DND-41 (cell line): ENCODE data around the gene CYREN.

ENCODE experiments used
- ATAC-seq: fragments of 200-7000 bp; cut with Tn5 transposase; 3 replicates; pipeline ENCODE4 v1.9.1; 2021; ENCODE audit warnings: low read depth; ENCODE audit not compliant: insufficient read depth
- DNase-seq: peaks from one replicate; pipeline ENCODE4 v3.0.0-alpha.2; 2020
- H2AFZ ChIP-seq: 2 replicates; pipeline ENCODE4 v1.6.0; 2012; ENCODE audit warnings: low read depth, low read length
- H3K27ac ChIP-seq: 2 replicates; pipeline ENCODE4 v1.5.1; 2012; ENCODE audit warnings: low read length, inconsistent platforms
- H3K27me3 ChIP-seq: fragments of 200-600 bp; sonication (generic); 2 replicates; pipeline ENCODE4 v1.6.0; 2012; ENCODE audit warnings: low read length, mild to moderate bottlenecking, inconsistent platforms; ENCODE audit not compliant: insufficient read depth, poor library complexity
- H3K36me3 ChIP-seq: 2 replicates; pipeline ENCODE4 v1.5.1; 2012; ENCODE audit warnings: low read length, inconsistent platforms; ENCODE audit not compliant: insufficient read depth
- H3K4me1 ChIP-seq: 2 replicates; pipeline ENCODE4 v1.5.1; 2012; ENCODE audit warnings: mild to moderate bottlenecking, low read length; ENCODE audit not compliant: insufficient read depth
- H3K4me2 ChIP-seq: 2 replicates; pipeline ENCODE4 v1.6.0; 2012; ENCODE audit warnings: mild to moderate bottlenecking, moderate library complexity, low read length, inconsistent platforms; ENCODE audit not compliant: insufficient read depth
- H3K4me3 ChIP-seq, 2 experiments: fragments of 200-600 bp in 1 of 2; shearing (Covaris generic) in 1 of 2; 2 replicates each; pipeline ENCODE4 v1.5.1; 2012 to 2016; ENCODE audit warnings: inconsistent platforms in 2 of 2, low read length in 2 of 2, mild to moderate bottlenecking in 2 of 2, low read depth in 1 of 2, moderate library complexity in 1 of 2
- H3K79me2 ChIP-seq: 2 replicates; pipeline ENCODE4 v1.6.0; 2012; ENCODE audit warnings: low read length, inconsistent platforms; ENCODE audit not compliant: insufficient read depth
- H3K9ac ChIP-seq: 2 replicates; pipeline ENCODE4 v1.6.0; 2012; ENCODE audit warnings: low read depth, mild to moderate bottlenecking, inconsistent platforms, low read length, moderate library complexity
- H3K9me3 ChIP-seq: 2 replicates; pipeline ENCODE4 v1.5.1; 2012; ENCODE audit warnings: low read length, moderate library complexity, mild to moderate bottlenecking, inconsistent platforms; ENCODE audit not compliant: insufficient read depth, severe bottlenecking
- H4K20me1 ChIP-seq: 2 replicates; pipeline ENCODE4 v1.6.0; 2012; ENCODE audit warnings: low read length; ENCODE audit not compliant: insufficient read depth
- CTCF ChIP-seq: IDR thresholded peaks from 2 replicates; pipeline ENCODE4 v1.5.1; 2012; ENCODE audit warnings: borderline replicate concordance, low read length, moderate library complexity, mild to moderate bottlenecking; ENCODE audit not compliant: poor library complexity, severe bottlenecking; ENCODE audit errors: extremely low read depth
- EZH2 ChIP-seq: IDR thresholded peaks from 3 replicates; pipeline ENCODE4 v1.6.1; 2012; ENCODE audit warnings: borderline replicate concordance, low read depth, mild to moderate bottlenecking, moderate library complexity, low read length, inconsistent platforms; ENCODE audit not compliant: severe bottlenecking

Gene CYREN

GRCh38 chr7:135186841-135187253 lies 16.3 kb upstream of the CYREN start:
- peaks cover 49% of the 10 kb centered on the region for H3K36me3 ChIP-seq
- H3K9ac ChIP-seq: no peak overlapping the region
- no peaks in the 10 kb centered on the region for H3K4me1 ChIP-seq
- H3K4me3 ChIP-seq: no peak overlapping the region
- no peak overlapping the region for H3K4me2 ChIP-seq
- DNase-seq: no peak
- H3K27me3 ChIP-seq: no peaks in the 10 kb centered on the region
- ATAC-seq: no peak
- TF ChIP-seq EZH2 (no peak), CTCF (no peak)
- no peak overlapping the region for H3K27ac ChIP-seq
- no peaks in the 10 kb centered on the region for H3K79me2 ChIP-seq
- H3K9me3 ChIP-seq: peaks cover 10% of the 10 kb centered on the region
- H4K20me1 ChIP-seq: no peaks in the 10 kb centered on the region
- H2AFZ ChIP-seq: no peak overlapping the region

GRCh38 chr7:135186261-135186540 lies 15.7 kb upstream of the CYREN start:
- no peak overlapping the region for H3K27ac ChIP-seq
- H2AFZ ChIP-seq: no peak overlapping the region
- H3K9me3 ChIP-seq: peaks cover 16% of the 10 kb centered on the region
- no peaks in the 10 kb centered on the region for H3K27me3 ChIP-seq
- peaks cover 49% of the 10 kb centered on the region for H3K36me3 ChIP-seq
- H3K9ac ChIP-seq: no peak overlapping the region
- TF ChIP-seq EZH2 (no peak), CTCF (no peak)
- ATAC-seq (no peak), DNase-seq (no peak)
- no peaks in the 10 kb centered on the region for H3K79me2 ChIP-seq
- H3K4me3 ChIP-seq: no peak overlapping the region
- no peak overlapping the region for H3K4me2 ChIP-seq
- H4K20me1 ChIP-seq: no peaks in the 10 kb centered on the region
- no peaks in the 10 kb centered on the region for H3K4me1 ChIP-seq

GRCh38 chr7:135185471-135186260 lies 15.2 kb upstream of the CYREN start:
- peaks cover 21% of the 10 kb centered on the region for H3K9me3 ChIP-seq
- no peak for TF ChIP-seq CTCF
- no peak for TF ChIP-seq EZH2
- peaks cover 49% of the 10 kb centered on the region for H3K36me3 ChIP-seq
- H3K4me2 ChIP-seq: no peak overlapping the region
- no peaks in the 10 kb centered on the region for H3K27me3 ChIP-seq
- no peaks in the 10 kb centered on the region for H3K79me2 ChIP-seq
- no peak overlapping the region for H3K27ac ChIP-seq
- no peak for ATAC-seq
- no peak overlapping the region for H3K9ac ChIP-seq
- H4K20me1 ChIP-seq: no peaks in the 10 kb centered on the region
- H2AFZ ChIP-seq: no peak overlapping the region
- no peak overlapping the region for H3K4me3 ChIP-seq
- DNase-seq: no peak
- no peaks in the 10 kb centered on the region for H3K4me1 ChIP-seq
